HL-60 (cell line): ENCODE data around the gene DIAPH2.

Source experiments
- CTCF ChIP-seq: IDR thresholded peaks from one replicate; pipeline ENCODE4 v1.5.1; 2011; ENCODE audit warnings: low read length, control low read depth, inconsistent platforms; ENCODE audit not compliant: insufficient read depth
- REST ChIP-seq: IDR thresholded peaks from 2 replicates; pipeline ENCODE4 v1.6.1; 2012; ENCODE audit warnings: low read depth; ENCODE audit not compliant: insufficient replicate concordance

- TF ChIP-seq CTCF = no peak
- no peak for TF ChIP-seq REST
Measured at GRCh38 chrX:97021680-97022079, 337.0 kb downstream of the DIAPH2 start.
